Osteocyte (in vitro differentiated cells): ENCODE results near the gene HERC5. TPM values are rescaled to one million over a fixed set of nuclear protein-coding genes. Genes with fewer than 3 reads are reported as not detected.

ENCODE experiments used
- DNase-seq: peaks from one replicate; pipeline ENCODE4 v3.0.0; 2021; ENCODE audit warnings: mixed read lengths; ENCODE audit not compliant: unreplicated experiment; ENCODE audit errors: extremely low spot score
- H3K27ac Mint-ChIP-seq: one replicate; pipeline ENCODE4 v1.8.0; 2021; ENCODE audit warnings: mild to moderate bottlenecking, mixed read lengths; ENCODE audit not compliant: unreplicated experiment
- H3K27me3 Mint-ChIP-seq: one replicate; pipeline ENCODE4 v1.8.0; 2021; ENCODE audit warnings: mixed read lengths; ENCODE audit not compliant: unreplicated experiment
- H3K36me3 Mint-ChIP-seq: one replicate; pipeline ENCODE4 v1.8.0; 2021; ENCODE audit warnings: mixed read lengths; ENCODE audit not compliant: unreplicated experiment
- H3K4me1 Mint-ChIP-seq: one replicate; pipeline ENCODE4 v1.8.0; 2021; ENCODE audit warnings: mixed read lengths; ENCODE audit not compliant: unreplicated experiment
- H3K4me3 Mint-ChIP-seq: one replicate; pipeline ENCODE4 v1.8.0; 2021; ENCODE audit warnings: mild to moderate bottlenecking, moderate library complexity, mixed read lengths; ENCODE audit not compliant: unreplicated experiment
- H3K9me3 Mint-ChIP-seq: one replicate; pipeline ENCODE4 v1.8.0; 2021; ENCODE audit warnings: mixed read lengths; ENCODE audit not compliant: unreplicated experiment
- total RNA-seq: library from RNA; stranded (reverse); gene quantifications from 2 replicates; pipeline ENCODE4 v1.2.1, GENCODE V29; 2021
- TF ChIP-seq, protein P1 (sequence below): fragments of 200-600 bp; sonication (generic); IDR thresholded peaks from 2 replicates; pipeline ENCODE4 v1.5.0; 2021; ENCODE audit warnings: antibody characterized with exemption, mild to moderate bottlenecking, moderate library complexity

Gene HERC5
- total RNA-seq, 1 donor from 2014 or later: 0.81 TPM

DNA sequence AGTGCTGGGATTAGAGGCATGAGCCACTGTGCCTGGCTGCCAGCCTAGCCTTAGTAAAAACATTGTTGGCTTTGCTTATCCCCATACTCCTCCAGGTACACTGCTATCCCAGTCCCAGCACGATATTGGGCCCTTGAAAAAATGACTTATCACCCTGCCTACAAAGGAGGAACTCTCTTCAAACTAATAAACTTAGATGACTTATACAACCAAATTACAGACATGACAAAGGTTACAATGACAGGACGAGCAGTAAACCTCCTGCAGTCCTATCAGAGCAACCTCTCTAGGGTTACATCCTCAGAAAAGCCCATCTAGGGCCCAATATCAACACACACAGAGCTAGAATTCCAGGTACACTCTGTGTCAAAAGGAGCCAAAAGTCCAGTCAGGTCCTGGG, 5.7 kb upstream of the HERC5 start:
- Mint-ChIP-seq H3K36me3 (no peaks in the 10 kb centered on the region), H3K27ac (no peak overlapping the region), H3K27me3 (peaks cover 3% of the 10 kb centered on the region), H3K4me3 (no peak overlapping the region), H3K9me3 (peaks cover 4% of the 10 kb centered on the region), H3K4me1 (no peaks in the 10 kb centered on the region)
- TF ChIP-seq, protein P1, sequence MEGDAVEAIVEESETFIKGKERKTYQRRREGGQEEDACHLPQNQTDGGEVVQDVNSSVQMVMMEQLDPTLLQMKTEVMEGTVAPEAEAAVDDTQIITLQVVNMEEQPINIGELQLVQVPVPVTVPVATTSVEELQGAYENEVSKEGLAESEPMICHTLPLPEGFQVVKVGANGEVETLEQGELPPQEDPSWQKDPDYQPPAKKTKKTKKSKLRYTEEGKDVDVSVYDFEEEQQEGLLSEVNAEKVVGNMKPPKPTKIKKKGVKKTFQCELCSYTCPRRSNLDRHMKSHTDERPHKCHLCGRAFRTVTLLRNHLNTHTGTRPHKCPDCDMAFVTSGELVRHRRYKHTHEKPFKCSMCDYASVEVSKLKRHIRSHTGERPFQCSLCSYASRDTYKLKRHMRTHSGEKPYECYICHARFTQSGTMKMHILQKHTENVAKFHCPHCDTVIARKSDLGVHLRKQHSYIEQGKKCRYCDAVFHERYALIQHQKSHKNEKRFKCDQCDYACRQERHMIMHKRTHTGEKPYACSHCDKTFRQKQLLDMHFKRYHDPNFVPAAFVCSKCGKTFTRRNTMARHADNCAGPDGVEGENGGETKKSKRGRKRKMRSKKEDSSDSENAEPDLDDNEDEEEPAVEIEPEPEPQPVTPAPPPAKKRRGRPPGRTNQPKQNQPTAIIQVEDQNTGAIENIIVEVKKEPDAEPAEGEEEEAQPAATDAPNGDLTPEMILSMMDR: no peak
- no peak for DNase-seq

DNA sequence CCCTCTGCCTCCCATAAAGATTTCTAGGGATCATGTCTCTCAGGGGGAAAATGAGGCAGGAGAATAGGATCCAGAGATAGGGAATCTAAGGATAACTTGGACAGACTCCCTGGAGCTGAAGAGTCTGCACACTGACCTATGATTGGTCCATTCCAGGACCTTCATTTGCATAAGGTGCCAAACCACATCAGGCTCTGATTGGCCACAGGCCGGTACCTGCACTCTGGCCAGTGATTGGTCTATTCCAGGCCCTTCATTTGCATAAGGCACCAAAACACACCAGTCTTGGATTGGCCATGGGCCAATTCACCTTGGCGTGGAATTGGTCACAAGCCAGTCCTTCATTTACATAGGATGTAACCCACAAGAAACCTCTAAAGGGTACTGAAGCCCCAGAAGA, 4.0 kb upstream of the HERC5 start:
- TF ChIP-seq, protein P1: no peak
- Mint-ChIP-seq H3K36me3 (no peaks in the 10 kb centered on the region), H3K27ac (no peak overlapping the region), H3K9me3 (peaks cover 4% of the 10 kb centered on the region), H3K27me3 (peaks cover 16% of the 10 kb centered on the region), H3K4me1 (peaks cover 11% of the 10 kb centered on the region), H3K4me3 (no peak overlapping the region)
- no peak for DNase-seq

DNA sequence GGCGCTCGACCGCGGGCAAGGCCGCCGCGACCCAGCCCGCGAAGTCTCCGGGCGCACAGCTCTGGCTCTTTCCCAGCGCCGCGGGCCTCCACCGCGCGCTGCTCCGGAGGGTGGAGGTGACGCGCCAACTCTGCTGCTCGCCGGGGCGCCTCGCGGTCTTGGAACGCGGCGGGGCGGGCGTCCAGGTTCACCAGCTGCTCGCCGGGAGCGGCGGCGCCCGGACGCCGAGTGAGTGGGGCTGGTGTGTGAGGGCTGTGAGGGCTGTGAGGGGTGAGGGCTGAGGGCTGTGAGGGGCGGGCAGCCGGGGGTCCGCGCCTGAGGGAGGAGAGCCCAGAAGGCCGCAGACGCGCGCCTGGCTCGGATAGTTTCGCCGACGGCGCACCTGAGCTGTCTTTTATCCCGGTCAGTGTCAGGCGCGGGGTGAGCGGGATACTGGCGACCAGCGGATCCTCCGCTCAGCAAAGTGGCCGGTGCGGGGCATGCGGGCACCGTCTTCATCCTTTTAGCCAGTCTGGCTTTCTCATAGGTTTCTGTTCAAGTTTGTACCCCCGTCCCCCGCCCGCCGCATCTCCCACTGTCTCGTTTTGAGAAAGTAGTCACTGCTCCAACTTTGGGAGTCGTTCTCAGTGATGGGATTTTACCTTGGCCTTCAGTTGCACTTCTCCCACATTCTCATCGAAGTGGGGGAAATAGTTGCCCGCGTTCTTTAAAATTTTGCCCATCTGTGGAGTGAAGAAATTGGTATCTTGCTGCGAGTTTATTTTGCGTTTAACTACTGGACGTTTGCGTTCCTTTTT, 586 bp downstream of the HERC5 start:
- Mint-ChIP-seq H3K27ac (no peak overlapping the region), H3K36me3 (no peaks in the 10 kb centered on the region), H3K4me1 (peaks cover 13% of the 10 kb centered on the region), H3K9me3 (peaks cover 4% of the 10 kb centered on the region), H3K27me3 (peaks cover 49% of the 10 kb centered on the region), H3K4me3 (peak overlapping the region; percentile 86)
- TF ChIP-seq, protein P1: no peak
- no peak for DNase-seq

DNA sequence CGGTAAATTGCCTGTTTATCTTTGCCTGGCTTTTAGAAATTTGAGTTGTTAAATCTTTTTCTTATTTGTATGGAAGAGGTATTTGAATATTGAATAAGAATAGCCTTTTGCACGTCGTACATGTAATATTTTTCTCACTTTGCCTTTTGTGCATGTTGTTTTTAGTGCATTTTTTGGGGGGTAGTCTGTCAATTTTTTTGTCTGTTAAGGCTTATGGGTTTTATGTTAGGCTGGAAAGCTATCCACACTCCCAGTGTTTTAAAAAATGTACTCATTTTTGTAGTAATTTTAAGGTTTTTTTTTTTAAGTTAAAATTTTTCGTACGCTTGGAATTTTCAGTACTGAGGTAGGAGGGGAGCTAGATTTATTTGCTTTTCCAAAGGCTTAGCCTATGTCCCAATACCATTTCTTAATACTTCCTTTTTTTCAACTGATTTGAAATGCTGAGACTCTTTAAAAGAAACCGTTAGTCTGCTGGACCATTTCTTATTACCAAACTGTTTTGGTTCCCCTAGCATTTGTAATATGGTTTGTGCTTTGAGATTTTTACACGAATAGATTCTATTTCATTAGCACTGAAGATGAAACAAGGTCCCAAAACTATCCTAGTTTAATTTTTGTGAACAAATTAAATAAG, 1.3 kb downstream of the HERC5 start:
- Mint-ChIP-seq H3K4me3 (peak overlapping the region; percentile 76), H3K27me3 (peaks cover 56% of the 10 kb centered on the region), H3K9me3 (peaks cover 4% of the 10 kb centered on the region), H3K36me3 (no peaks in the 10 kb centered on the region), H3K27ac (no peak overlapping the region), H3K4me1 (peaks cover 13% of the 10 kb centered on the region)
- TF ChIP-seq, protein P1: no peak
- DNase-seq: no peak

DNA sequence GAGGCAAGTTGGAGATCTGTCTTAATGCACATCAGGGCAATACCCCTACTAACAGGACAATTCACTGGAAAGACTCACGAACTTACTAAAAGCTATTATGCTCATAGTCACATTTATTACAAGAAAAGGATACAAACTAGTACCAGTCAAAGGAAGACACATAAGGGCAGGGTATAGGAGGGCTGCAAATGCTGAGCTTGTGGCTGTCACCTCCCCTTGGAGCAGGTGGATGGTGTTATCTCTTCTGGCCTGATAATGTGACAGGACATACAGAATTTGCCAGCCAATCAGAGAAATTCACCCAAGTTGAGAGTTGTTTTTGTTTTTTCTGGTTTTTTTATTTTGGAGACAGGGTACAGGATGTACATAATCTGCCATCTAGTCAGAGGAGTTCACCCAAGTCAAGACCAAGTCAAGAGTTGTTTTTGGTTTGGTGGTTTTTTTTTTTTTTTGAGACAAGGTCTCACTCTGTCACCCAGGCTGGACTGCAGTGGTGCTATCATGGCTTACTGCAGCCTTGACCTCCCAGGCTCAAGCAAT, 8.8 kb downstream of the HERC5 start:
- no peaks in the 10 kb centered on the region for H3K9me3 Mint-ChIP-seq
- no peak overlapping the region for H3K27ac Mint-ChIP-seq
- no peaks in the 10 kb centered on the region for H3K4me1 Mint-ChIP-seq
- no peak overlapping the region for H3K4me3 Mint-ChIP-seq
- H3K36me3 Mint-ChIP-seq: no peaks in the 10 kb centered on the region
- H3K27me3 Mint-ChIP-seq: peaks cover 47% of the 10 kb centered on the region
- DNase-seq: no peak
- TF ChIP-seq, protein P1: no peak
